CD14-positive monocyte (primary cell): Measurements from ENCODE around the gene C4orf51. TPM values are rescaled to one million over a fixed set of nuclear protein-coding genes. Genes with fewer than 3 reads are reported as not detected.

Experiments
- DNase-seq, 3 donors: peaks; one replicate each; pipeline ENCODE4 v3.0.0-alpha.2; 2011 to 2022
- H2AFZ ChIP-seq: 2 replicates; pipeline ENCODE4 v1.6.0; 2012; ENCODE audit warnings: mild to moderate bottlenecking, low read depth, low read length, inconsistent platforms; ENCODE audit not compliant: insufficient read depth, poor library complexity, severe bottlenecking
- H3K27ac ChIP-seq, 2 donors: 1 replicate in 1 of 2; 2 replicates in 1 of 2; pipeline ENCODE4 v1.5.1; 2012 to 2013; ENCODE audit warnings: low read length in 2 of 2, control low read depth in 1 of 2, inconsistent platforms in 1 of 2, low read depth in 1 of 2, mild to moderate bottlenecking in 1 of 2
- H3K27me3 ChIP-seq, 2 donors: one replicate each; pipeline versions ENCODE4 v1.6.0 to v1.6.1; 2011 to 2013; ENCODE audit warnings: low read length in 2 of 2; ENCODE audit not compliant: control insufficient read depth in 2 of 2, insufficient read depth in 2 of 2
- H3K36me3 ChIP-seq, 2 donors: replicated peaks in 1 of 2; 1 replicate in 1 of 2; 2 replicates in 1 of 2; pipeline versions ENCODE4 v1.5.1 to v1.6.1; 2012 to 2013; ENCODE audit warnings: low read length in 2 of 2, control low read depth in 1 of 2, inconsistent platforms in 1 of 2, mild to moderate bottlenecking in 1 of 2; ENCODE audit not compliant: insufficient read depth in 2 of 2, control insufficient read depth in 1 of 2
- H3K4me1 ChIP-seq, 2 donors: 1 replicate in 1 of 2; 2 replicates in 1 of 2; pipeline versions ENCODE4 v1.5.1 to v1.6.1; 2012 to 2013; ENCODE audit warnings: low read length in 2 of 2, control low read depth in 1 of 2, inconsistent platforms in 1 of 2, mild to moderate bottlenecking in 1 of 2, moderate library complexity in 1 of 2; ENCODE audit not compliant: insufficient read depth in 2 of 2, control insufficient read depth in 1 of 2
- H3K4me2 ChIP-seq: replicated peaks from 2 replicates; pipeline ENCODE3; 2012; ENCODE audit warnings: low read length, moderate library complexity, mild to moderate bottlenecking; ENCODE audit not compliant: poor library complexity, severe bottlenecking; ENCODE audit errors: extremely low read depth
- H3K4me3 ChIP-seq, 3 experiments: fragments of 200-600 bp in 1 of 3; sonication (generic) in 1 of 3; replicated peaks in 1 of 3; 1 replicate in 2 of 3; 2 replicates in 1 of 3; pipeline ENCODE4 v1.5.1; 2011 to 2013; ENCODE audit warnings: low read length in 3 of 3, mild to moderate bottlenecking in 3 of 3, control low read depth in 2 of 3, low read depth in 2 of 3, inconsistent platforms in 1 of 3, moderate library complexity in 1 of 3
- H3K79me2 ChIP-seq: 2 replicates; pipeline ENCODE4 v1.6.0; 2012; ENCODE audit warnings: mild to moderate bottlenecking, control low read depth, inconsistent platforms, low read length, moderate library complexity; ENCODE audit not compliant: insufficient read depth
- H3K9ac ChIP-seq: 2 replicates; pipeline ENCODE4 v1.6.0; 2017; ENCODE audit warnings: low read length, mild to moderate bottlenecking; ENCODE audit not compliant: insufficient read depth, poor library complexity, severe bottlenecking
- H3K9me3 ChIP-seq, 2 donors: replicated peaks in 1 of 2; 1 replicate in 1 of 2; 2 replicates in 1 of 2; pipeline versions ENCODE4 v1.5.1 to v1.6.1; 2012 to 2013; ENCODE audit warnings: low read length in 2 of 2, control low read depth in 1 of 2; ENCODE audit not compliant: control insufficient read depth in 1 of 2, insufficient read depth in 1 of 2
- H4K20me1 ChIP-seq: 2 replicates; pipeline ENCODE4 v1.6.0; 2012; ENCODE audit warnings: mild to moderate bottlenecking, low read length, control low read depth, moderate library complexity; ENCODE audit not compliant: insufficient read depth
- H3K27ac Mint-ChIP-seq, 7 donors: one replicate each; pipeline ENCODE4 v1.8.0; 2020; ENCODE audit warnings: mild to moderate bottlenecking in 7 of 7, mixed read lengths in 7 of 7, moderate library complexity in 6 of 7, inconsistent platforms in 2 of 7
- H3K27me3 Mint-ChIP-seq, 3 donors: one replicate each; pipeline ENCODE4 v1.8.0; 2021 to 2022; ENCODE audit warnings: low read depth in 3 of 3, mild to moderate bottlenecking in 3 of 3, mixed read lengths in 3 of 3, moderate library complexity in 3 of 3, inconsistent platforms in 1 of 3
- H3K36me3 Mint-ChIP-seq, 2 donors: one replicate each; pipeline ENCODE4 v1.8.0; 2020; ENCODE audit warnings: mixed read lengths in 2 of 2, inconsistent platforms in 1 of 2, mild to moderate bottlenecking in 1 of 2
- H3K4me1 Mint-ChIP-seq: one replicate; pipeline ENCODE4 v1.8.0; 2020; ENCODE audit warnings: mild to moderate bottlenecking, mixed read lengths
- H3K4me3 Mint-ChIP-seq, 2 donors: one replicate each; pipeline ENCODE4 v1.8.0; 2020; ENCODE audit warnings: mild to moderate bottlenecking in 2 of 2, mixed read lengths in 2 of 2, moderate library complexity in 1 of 2
- H3K9me3 Mint-ChIP-seq, 7 donors: one replicate each; pipeline ENCODE4 v1.8.0; 2020 to 2022; ENCODE audit warnings: mixed read lengths in 7 of 7, mild to moderate bottlenecking in 6 of 7, moderate library complexity in 6 of 7, inconsistent platforms in 2 of 7
- WGBS: methylation state at CpG from one replicate; pipeline ENCODE4 v1.1.5; 2013; ENCODE audit warnings: missing lambda C conversion rate; ENCODE audit not compliant: insufficient coverage; 5-methylcytosine and 5-hydroxymethylcytosine counted together
- intact Hi-C, 2 donors: fragments of 100-400 bp; cut with micrococcal nuclease; formaldehyde crosslinking; loops; one replicate each; pipeline versions ENCODE4 v1.15.0 to v1.15.1; 2023
- polyA plus RNA-seq, 3 donors: library from polyadenylated mRNA; depleted of rRNA in 1 of 3; unstranded in 2 of 3; stranded (reverse) in 1 of 3; fragments of 300-500 nt in 2 of 3; fragments of >200 nt in 1 of 3; fragmentation: Illumina TruSeq in 2 of 3; gene quantifications; 1 replicate in 2 of 3; 2 replicates in 1 of 3; pipeline ENCODE4 v1.2.3, GENCODE V29; 2012 to 2021
- TF ChIP-seq, protein P1 (sequence below): fragments of 200-600 bp; IDR thresholded peaks from one replicate; pipeline ENCODE4 v1.8.0; 2022; ENCODE audit warnings: antibody characterized with exemption, mild to moderate bottlenecking

Gene C4orf51
- polyA plus RNA-seq, 3 donors, result not detected

GRCh38 chr4:145760961-145761929, 81.3 kb downstream of the C4orf51 start:
- DNase-seq, result no peak
- Histone ChIP-seq H3K36me3 (no peaks in the 10 kb centered on the region), H3K9me3 (no peaks in the 10 kb centered on the region), H3K9ac (no peak overlapping the region), H2AFZ (no peak overlapping the region), H3K79me2 (no peaks in the 10 kb centered on the region), H3K4me3 (no peak overlapping the region), H3K27me3 (no peaks in the 10 kb centered on the region), H3K4me2 (no peak overlapping the region), H3K4me1 (no peaks in the 10 kb centered on the region), H3K27ac (no peak overlapping the region), H4K20me1 (no peaks in the 10 kb centered on the region)
- H3K4me3 Mint-ChIP-seq, result no peak overlapping the region
- H3K27me3 Mint-ChIP-seq, result no peaks in the 10 kb centered on the region
- intact Hi-C loops, result no loop called here
- H3K4me1 Mint-ChIP-seq, result peaks cover 3% of the 10 kb centered on the region
- TF ChIP-seq, protein P1, sequence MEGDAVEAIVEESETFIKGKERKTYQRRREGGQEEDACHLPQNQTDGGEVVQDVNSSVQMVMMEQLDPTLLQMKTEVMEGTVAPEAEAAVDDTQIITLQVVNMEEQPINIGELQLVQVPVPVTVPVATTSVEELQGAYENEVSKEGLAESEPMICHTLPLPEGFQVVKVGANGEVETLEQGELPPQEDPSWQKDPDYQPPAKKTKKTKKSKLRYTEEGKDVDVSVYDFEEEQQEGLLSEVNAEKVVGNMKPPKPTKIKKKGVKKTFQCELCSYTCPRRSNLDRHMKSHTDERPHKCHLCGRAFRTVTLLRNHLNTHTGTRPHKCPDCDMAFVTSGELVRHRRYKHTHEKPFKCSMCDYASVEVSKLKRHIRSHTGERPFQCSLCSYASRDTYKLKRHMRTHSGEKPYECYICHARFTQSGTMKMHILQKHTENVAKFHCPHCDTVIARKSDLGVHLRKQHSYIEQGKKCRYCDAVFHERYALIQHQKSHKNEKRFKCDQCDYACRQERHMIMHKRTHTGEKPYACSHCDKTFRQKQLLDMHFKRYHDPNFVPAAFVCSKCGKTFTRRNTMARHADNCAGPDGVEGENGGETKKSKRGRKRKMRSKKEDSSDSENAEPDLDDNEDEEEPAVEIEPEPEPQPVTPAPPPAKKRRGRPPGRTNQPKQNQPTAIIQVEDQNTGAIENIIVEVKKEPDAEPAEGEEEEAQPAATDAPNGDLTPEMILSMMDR, result no peak
- peaks cover 0 to 3% (median 0%) of the 10 kb centered on the region in 7 donors for H3K9me3 Mint-ChIP-seq
- H3K27ac Mint-ChIP-seq, result peak overlapping the region in 1 of 7 donors; percentile 64
- H3K36me3 Mint-ChIP-seq, result peaks cover 0 to 2% of the 10 kb centered on the region in 2 donors
- WGBS, result over 99% methylated on average over 39 of the region's 49 CpGs

- H3K36me3 Mint-ChIP-seq, result peaks cover 0 to 3% of the 10 kb centered on the region in 2 donors
- Histone ChIP-seq H3K4me1 (no peaks in the 10 kb centered on the region), H3K79me2 (no peaks in the 10 kb centered on the region), H3K4me2 (no peak overlapping the region), H3K27ac (no peak overlapping the region), H3K9ac (no peak overlapping the region), H3K36me3 (no peaks in the 10 kb centered on the region), H3K9me3 (peaks cover 0 to 4% of the 10 kb centered on the region in 2 donors), H3K27me3 (no peaks in the 10 kb centered on the region), H4K20me1 (no peaks in the 10 kb centered on the region), H2AFZ (no peak overlapping the region), H3K4me3 (no peak overlapping the region)
- H3K27ac Mint-ChIP-seq, result no peak overlapping the region
- 100% methylated on average over 6 of the region's 8 CpGs for WGBS
- peaks cover 0 to 1% (median 0%) of the 10 kb centered on the region in 3 donors for H3K27me3 Mint-ChIP-seq
- H3K4me3 Mint-ChIP-seq, result no peak overlapping the region
- intact Hi-C loops, result no loop called here
- H3K9me3 Mint-ChIP-seq, result peaks cover 3 to 13% (median 7%) of the 10 kb centered on the region in 7 donors
- TF ChIP-seq, protein P1, result no peak
- DNase-seq, result no peak
- peaks cover 3% of the 10 kb centered on the region for H3K4me1 Mint-ChIP-seq
Measured at GRCh38 chr4:145762719-145763118, 82.8 kb downstream of the C4orf51 start.
